Body of pancreas (tissue), 4 donors: ENCODE results near the gene COBL. TPM values are rescaled to one million over a fixed set of nuclear protein-coding genes. Genes with fewer than 3 reads are reported as not detected.

Source experiments
- ATAC-seq: fragments of 150-250 bp; one replicate; pipeline ENCODE4 v1.9.1; 2016
- DNase-seq, 4 donors: peaks; one replicate each; pipeline ENCODE4 v3.0.0-alpha.2; 2019
- H3K27ac ChIP-seq, 4 donors: fragments of 200-600 bp; sonication (generic); 1 replicate in 3 of 4; 2 replicates in 1 of 4; pipeline versions ENCODE4 v1.5.1 to v1.6.1; 2016 to 2019; ENCODE audit warnings: mild to moderate bottlenecking in 1 of 4, mixed read lengths in 1 of 4, moderate library complexity in 1 of 4
- H3K27me3 ChIP-seq, 2 donors: fragments of 200-600 bp; sonication (generic); one replicate each; pipeline ENCODE4 v1.6.0; 2016; ENCODE audit warnings: mild to moderate bottlenecking in 1 of 2
- H3K36me3 ChIP-seq, 2 donors: fragments of 200-600 bp; sonication (generic); replicated peaks in 1 of 2; 2 replicates each; pipeline ENCODE4 v1.5.1; 2016; ENCODE audit warnings: low read depth in 2 of 2; ENCODE audit not compliant: insufficient read depth in 1 of 2
- H3K4me1 ChIP-seq: fragments of 200-600 bp; sonication (generic); one replicate; pipeline ENCODE4 v1.6.0; 2016
- H3K4me3 ChIP-seq, 2 donors: fragments of 200-600 bp; sonication (generic); 1 replicate in 1 of 2; 2 replicates in 1 of 2; pipeline ENCODE4 v1.5.1; 2016 to 2019
- H3K9me3 ChIP-seq, 3 donors: fragments of 200-600 bp; sonication (generic); 1 replicate in 2 of 3; 2 replicates in 1 of 3; pipeline ENCODE4 v1.5.1; 2016
- POLR2A ChIP-seq, 3 donors: fragments of 450-650 bp; IDR thresholded peaks; one replicate each; pipeline ENCODE4 v1.6.1; 2016; ENCODE audit warnings: antibody characterized with exemption in 3 of 3, mild to moderate bottlenecking in 2 of 3
- WGBS, 2 donors: methylation state at CpG; one replicate each; pipeline ENCODE4 v1.1.5; 2017; 5-methylcytosine and 5-hydroxymethylcytosine counted together
- intact Hi-C: fragments of 100-400 bp; cut with DNase I; formaldehyde crosslinking; loops from one replicate; pipeline ENCODE4 v1.15.1; 2023
- total RNA-seq, 2 donors: library from RNA; depleted of rRNA; stranded (reverse); fragments of >200 nt; gene quantifications; one replicate each; pipeline ENCODE4 v1.1.0, GENCODE V29; 2016
- TF ChIP-seq, protein P1 (sequence below), 7 experiments: fragments of 450-650 bp in 4 of 7; fragments of 200-600 bp in 3 of 7; sonication (generic) in 3 of 7; IDR thresholded peaks; one replicate each; pipeline ENCODE4 v1.5.1; 2016 to 2019; ENCODE audit warnings: antibody characterized with exemption in 7 of 7

Gene COBL
- total RNA-seq, 2 donors from 2014 or later, result 22.3 to 25.4 TPM

DNA sequence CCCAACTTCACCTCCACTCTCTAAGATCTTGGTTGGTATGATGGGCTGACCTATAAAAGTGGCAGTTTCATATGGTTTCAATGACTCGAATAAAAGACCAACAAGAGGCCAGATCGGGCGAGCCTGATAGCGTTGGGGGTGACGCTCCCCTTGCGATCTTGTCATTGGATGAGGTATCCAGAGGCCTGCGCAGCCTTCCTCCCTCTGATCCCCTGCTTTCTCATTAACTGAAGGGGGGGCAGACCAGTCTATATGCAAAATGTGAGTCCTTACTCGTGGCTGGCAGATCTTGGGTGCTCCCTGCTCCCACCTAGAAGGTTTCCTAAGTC is 937 bp upstream of the COBL start:
- intact Hi-C loops, result loop anchor here (10.0 kb wide), 1 partner anchor 47 kb away; no protein-coding TSS in a partner anchor
- H3K36me3 ChIP-seq, result no peaks in the 10 kb centered on the region
- peak overlapping the region in 1 of 2 donors; percentile 45 for H3K4me3 ChIP-seq
- H3K9me3 ChIP-seq, result no peaks in the 10 kb centered on the region
- WGBS, 2 donors, result 47 to 54% methylated on average over 7 to 8 of the region's 8 CpGs
- ATAC-seq (no peak), DNase-seq (no peak)
- H3K27ac ChIP-seq, result peak overlapping the region; percentile 76 to 96 (median 93)
- TF ChIP-seq POLR2A (IDR thresholded peaks at IDR 0.05), result no peak
- TF ChIP-seq, protein P1, sequence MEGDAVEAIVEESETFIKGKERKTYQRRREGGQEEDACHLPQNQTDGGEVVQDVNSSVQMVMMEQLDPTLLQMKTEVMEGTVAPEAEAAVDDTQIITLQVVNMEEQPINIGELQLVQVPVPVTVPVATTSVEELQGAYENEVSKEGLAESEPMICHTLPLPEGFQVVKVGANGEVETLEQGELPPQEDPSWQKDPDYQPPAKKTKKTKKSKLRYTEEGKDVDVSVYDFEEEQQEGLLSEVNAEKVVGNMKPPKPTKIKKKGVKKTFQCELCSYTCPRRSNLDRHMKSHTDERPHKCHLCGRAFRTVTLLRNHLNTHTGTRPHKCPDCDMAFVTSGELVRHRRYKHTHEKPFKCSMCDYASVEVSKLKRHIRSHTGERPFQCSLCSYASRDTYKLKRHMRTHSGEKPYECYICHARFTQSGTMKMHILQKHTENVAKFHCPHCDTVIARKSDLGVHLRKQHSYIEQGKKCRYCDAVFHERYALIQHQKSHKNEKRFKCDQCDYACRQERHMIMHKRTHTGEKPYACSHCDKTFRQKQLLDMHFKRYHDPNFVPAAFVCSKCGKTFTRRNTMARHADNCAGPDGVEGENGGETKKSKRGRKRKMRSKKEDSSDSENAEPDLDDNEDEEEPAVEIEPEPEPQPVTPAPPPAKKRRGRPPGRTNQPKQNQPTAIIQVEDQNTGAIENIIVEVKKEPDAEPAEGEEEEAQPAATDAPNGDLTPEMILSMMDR (IDR thresholded peaks at IDR 0.05), result no peak
- H3K4me1 ChIP-seq, result peaks cover 44% of the 10 kb centered on the region
- H3K27me3 ChIP-seq, result no peaks in the 10 kb centered on the region

DNA sequence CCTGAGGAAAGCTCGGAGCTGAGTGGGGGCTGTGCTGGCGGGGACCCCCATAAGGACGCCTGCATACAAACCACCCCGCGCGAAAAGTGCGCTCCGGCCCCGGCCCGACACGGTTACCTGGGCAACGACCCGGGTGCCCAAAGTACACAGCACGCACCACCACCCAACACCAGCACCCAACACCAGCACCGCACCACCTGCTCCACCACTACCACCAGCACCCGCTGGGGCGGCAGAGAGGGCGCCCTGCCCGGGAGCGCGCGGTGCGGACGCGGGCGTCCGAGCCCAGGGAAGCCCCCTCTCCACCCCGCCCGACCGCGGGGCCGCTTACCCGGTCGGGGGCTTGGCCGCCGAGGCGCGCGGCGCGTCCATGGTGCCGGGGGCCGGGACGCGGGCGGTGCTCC is 345 bp downstream of the COBL start:
- H3K27me3 ChIP-seq, result no peaks in the 10 kb centered on the region
- DNase-seq (peak; percentile 71 to 81 (median 74)), ATAC-seq (peak; percentile 79)
- peak overlapping the region; percentile 76 to 96 (median 93) for H3K27ac ChIP-seq
- peak overlapping the region; percentile 67 to 68 for H3K4me3 ChIP-seq
- WGBS, 2 donors, result 1% methylated on average over 36 of the region's 46 CpGs; no CpG with 5 or more reads in 1 of the 2 donors
- intact Hi-C loops, result loop anchor here (10.0 kb wide), 1 partner anchor 49 kb away; no protein-coding TSS in a partner anchor
- no peaks in the 10 kb centered on the region for H3K36me3 ChIP-seq
- peak in 1 of 3 donors; percentile 13 for TF ChIP-seq POLR2A (IDR thresholded peaks at IDR 0.05)
- TF ChIP-seq, protein P1 (IDR thresholded peaks at IDR 0.05), result peak in 5 of 7 experiments; percentile 28 to 61 (median 54)
- no peaks in the 10 kb centered on the region for H3K9me3 ChIP-seq
- peaks cover 46% of the 10 kb centered on the region for H3K4me1 ChIP-seq

DNA sequence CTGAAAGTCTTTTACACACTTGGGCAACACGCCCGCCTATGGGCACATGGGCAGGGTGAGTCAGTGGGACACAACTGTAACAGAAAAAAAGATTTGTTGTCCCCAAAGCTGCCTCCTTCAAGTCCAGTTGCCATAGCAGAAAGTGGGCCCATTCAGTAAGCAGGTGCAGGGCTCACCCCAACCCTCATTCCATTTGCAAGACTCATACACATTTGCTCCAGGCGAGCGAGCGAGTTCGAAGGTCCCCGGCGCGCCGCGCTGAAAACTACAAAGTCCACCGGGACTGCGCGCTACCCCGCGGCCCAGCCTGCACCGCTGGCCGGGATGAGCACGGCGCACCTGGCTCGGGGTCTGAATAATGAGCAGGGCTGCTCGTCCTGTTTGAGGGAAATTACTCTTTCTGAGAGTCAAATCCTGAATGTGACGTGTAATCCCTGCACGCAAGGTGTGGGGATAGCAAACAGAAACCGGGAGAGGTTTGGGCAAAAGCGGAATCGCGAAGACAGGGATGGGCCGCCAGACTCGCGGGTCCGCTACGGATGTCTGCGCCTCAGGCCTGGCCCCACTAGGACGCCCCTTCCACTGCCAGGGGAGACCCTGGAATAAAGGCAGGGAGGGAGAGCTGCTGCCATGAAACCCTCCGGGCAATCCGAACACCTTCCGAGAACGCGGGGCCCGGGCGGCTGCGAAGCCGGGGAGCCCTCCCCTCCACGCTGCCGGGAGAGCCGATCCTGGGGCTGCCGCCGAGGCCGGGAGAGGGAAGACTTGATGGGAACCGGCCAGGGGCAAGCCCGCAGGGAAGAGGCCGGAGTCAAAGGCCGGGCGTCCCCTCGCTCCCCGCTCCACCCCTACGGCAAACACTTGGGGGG is 982 bp downstream of the COBL start:
- Histone ChIP-seq H3K36me3 (no peaks in the 10 kb centered on the region), H3K27me3 (no peaks in the 10 kb centered on the region), H3K4me3 (peak overlapping the region; percentile 67 to 68), H3K4me1 (peaks cover 46% of the 10 kb centered on the region), H3K27ac (peak overlapping the region; percentile 76 to 96 (median 93)), H3K9me3 (no peaks in the 10 kb centered on the region)
- peak; percentile 66 to 78 (median 70) for DNase-seq
- TF ChIP-seq, protein P1 (IDR thresholded peaks at IDR 0.05), result no peak
- peak; percentile 28 to 80 (median 69) for TF ChIP-seq POLR2A (IDR thresholded peaks at IDR 0.05)
- 3% methylated on average over 33 to 57 of the region's 58 CpGs for WGBS, 2 donors
- peak; percentile 60 for ATAC-seq
- intact Hi-C loops, result loop anchor here (10.0 kb wide), 1 partner anchor 49 kb away; no protein-coding TSS in a partner anchor

DNA sequence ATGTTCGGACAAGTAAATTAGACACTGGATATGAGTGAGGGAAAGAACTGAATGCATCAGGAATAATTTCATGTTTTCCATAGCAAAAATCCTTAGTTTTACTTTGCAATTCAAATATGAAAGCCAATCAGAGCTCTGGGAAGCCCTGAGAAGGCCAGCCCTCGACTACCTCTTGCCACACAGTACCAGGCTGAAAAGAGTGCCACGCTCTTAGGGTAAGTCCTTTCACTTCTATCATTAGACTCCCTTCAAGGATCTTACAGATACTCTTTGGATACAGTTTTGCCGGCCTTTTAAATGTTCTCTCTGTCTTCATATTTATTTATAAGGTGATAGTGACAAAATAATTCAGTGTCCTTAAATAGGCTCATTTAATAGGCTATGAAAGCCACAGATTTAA is 1.9 kb downstream of the COBL start:
- intact Hi-C loops, result loop anchor here (10.0 kb wide), 1 partner anchor 50 kb away; no protein-coding TSS in a partner anchor
- peak in 3 of 4 donors; percentile 21 to 48 (median 32) for DNase-seq
- WGBS, 2 donors, result 35 to 55% methylated on average over 4 of the region's 4 CpGs

More for the DNA sequence above, 1.9 kb downstream of the COBL start:
- H3K4me1 ChIP-seq, result peaks cover 46% of the 10 kb centered on the region
- peak overlapping the region in 3 of 4 donors; percentile 92 to 96 (median 94) for H3K27ac ChIP-seq
- H3K36me3 ChIP-seq, result no peaks in the 10 kb centered on the region
- no peak for TF ChIP-seq POLR2A (IDR thresholded peaks at IDR 0.05)
- TF ChIP-seq, protein P1 (IDR thresholded peaks at IDR 0.05), result no peak
- H3K4me3 ChIP-seq, result no peak overlapping the region
- ATAC-seq, result no peak
- no peaks in the 10 kb centered on the region for H3K27me3 ChIP-seq
- no peaks in the 10 kb centered on the region for H3K9me3 ChIP-seq
